GM19324 (cell line): ENCODE measurements around the gene GATA5.
A peak's percentile ranks its signal among the peaks of the same experiment; 100 is the strongest.
"Not testable (repeated sequence)": the region's sequence is repeated elsewhere in the genome, so short reads cannot be mapped to it uniquely, and the experiment has no call there.

Experiments
- ATAC-seq: cut with Tn5 transposase; IDR thresholded peaks from one replicate; pipeline ENCODE4 v1.9.1; 2021; ENCODE audit warnings: mild to moderate bottlenecking, moderate library complexity; ENCODE audit not compliant: unreplicated experiment, low FRiP score

The GATA5 gene

GRCh38 chr20:62505337-62506045, 29.7 kb upstream of the GATA5 start:
- no peak for ATAC-seq

GRCh38 chr20:62504323-62504722, 28.5 kb upstream of the GATA5 start:
- ATAC-seq: no peak

- no peak for ATAC-seq
Measured at GRCh38 chr20:62503401-62504178, 27.8 kb upstream of the GATA5 start.

- no peak for ATAC-seq
Measured at GRCh38 chr20:62502496-62503095, 26.8 kb upstream of the GATA5 start.

GRCh38 chr20:62501801-62502495, 26.2 kb upstream of the GATA5 start:
- peak; percentile 38 for ATAC-seq

- ATAC-seq: no peak
Measured at GRCh38 chr20:62500237-62500864, 24.6 kb upstream of the GATA5 start.

- ATAC-seq: no peak
Measured at GRCh38 chr20:62499758-62500236, 24.0 kb upstream of the GATA5 start.

- no peak for ATAC-seq
Measured at GRCh38 chr20:62498874-62499273, 23.1 kb upstream of the GATA5 start.

GRCh38 chr20:62496568-62497218, 20.9 kb upstream of the GATA5 start:
- ATAC-seq: no peak

- ATAC-seq: no peak
Measured at GRCh38 chr20:62495749-62496567, 20.2 kb upstream of the GATA5 start.

- ATAC-seq: no peak
Measured at GRCh38 chr20:62494980-62495748, 19.4 kb upstream of the GATA5 start.

- ATAC-seq: no peak
Measured at GRCh38 chr20:62494537-62494936, 18.7 kb upstream of the GATA5 start.

- ATAC-seq: no peak
Measured at GRCh38 chr20:62493886-62494285, 18.1 kb upstream of the GATA5 start.

- no peak for ATAC-seq
Measured at GRCh38 chr20:62493253-62493885, 17.6 kb upstream of the GATA5 start.

GRCh38 chr20:62492711-62493110, 16.9 kb upstream of the GATA5 start:
- no peak for ATAC-seq

- not testable (repeated sequence) for ATAC-seq
Measured at GRCh38 chr20:62490783-62491182, 15.0 kb upstream of the GATA5 start.

GRCh38 chr20:62489932-62490263, 14.1 kb upstream of the GATA5 start:
- no peak for ATAC-seq
